ENCODE results near the gene BRD7.

DNA sequence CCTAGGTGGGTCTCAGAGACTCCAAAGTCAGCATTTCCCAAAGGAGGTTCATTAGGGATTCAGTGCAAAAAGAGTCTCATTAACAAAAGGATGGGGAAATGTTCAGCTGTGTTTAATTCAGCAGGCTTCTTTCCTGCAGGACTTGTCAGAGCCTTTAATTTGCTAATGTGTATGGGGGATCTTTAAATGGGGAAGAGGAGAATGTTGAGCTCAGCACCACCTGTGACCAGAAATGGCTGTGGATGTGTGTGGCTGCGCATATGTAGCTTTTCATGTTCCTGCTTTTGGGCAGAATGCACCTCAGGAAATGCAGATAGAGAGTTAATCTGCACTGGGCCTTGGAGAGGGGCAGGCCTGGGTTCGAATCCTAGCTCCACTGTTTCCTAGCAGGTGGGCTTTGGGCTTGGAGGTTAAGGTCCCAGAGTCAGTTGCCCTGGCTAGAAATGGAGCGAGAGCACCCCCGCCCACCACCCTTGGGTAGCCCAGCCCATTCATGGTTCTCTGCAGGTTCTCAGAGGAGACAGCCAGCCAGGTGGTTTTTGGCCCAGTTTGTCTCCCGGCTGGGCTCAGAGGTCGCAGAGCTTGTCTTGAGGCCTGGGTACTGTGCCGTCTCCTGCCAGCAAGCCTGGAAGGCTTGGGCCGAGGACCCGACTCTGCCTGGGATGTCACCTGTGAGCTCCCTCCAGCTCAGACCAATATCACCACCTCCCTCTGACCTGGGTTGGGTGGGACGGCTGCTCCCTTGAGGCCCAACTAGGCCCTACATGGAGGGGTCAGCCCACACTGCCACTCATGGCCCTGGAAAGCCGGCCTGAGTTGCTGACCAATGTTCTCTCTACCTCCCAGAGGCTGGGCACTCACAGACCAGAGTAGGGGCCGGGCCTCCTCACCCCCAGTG is 93.1 kb downstream of the BRD7 start:
- TF ChIP-seq, protein P1, sequence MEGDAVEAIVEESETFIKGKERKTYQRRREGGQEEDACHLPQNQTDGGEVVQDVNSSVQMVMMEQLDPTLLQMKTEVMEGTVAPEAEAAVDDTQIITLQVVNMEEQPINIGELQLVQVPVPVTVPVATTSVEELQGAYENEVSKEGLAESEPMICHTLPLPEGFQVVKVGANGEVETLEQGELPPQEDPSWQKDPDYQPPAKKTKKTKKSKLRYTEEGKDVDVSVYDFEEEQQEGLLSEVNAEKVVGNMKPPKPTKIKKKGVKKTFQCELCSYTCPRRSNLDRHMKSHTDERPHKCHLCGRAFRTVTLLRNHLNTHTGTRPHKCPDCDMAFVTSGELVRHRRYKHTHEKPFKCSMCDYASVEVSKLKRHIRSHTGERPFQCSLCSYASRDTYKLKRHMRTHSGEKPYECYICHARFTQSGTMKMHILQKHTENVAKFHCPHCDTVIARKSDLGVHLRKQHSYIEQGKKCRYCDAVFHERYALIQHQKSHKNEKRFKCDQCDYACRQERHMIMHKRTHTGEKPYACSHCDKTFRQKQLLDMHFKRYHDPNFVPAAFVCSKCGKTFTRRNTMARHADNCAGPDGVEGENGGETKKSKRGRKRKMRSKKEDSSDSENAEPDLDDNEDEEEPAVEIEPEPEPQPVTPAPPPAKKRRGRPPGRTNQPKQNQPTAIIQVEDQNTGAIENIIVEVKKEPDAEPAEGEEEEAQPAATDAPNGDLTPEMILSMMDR (IDR thresholded peaks at IDR 0.05; ENCODE audit: low read length): no peak
- no peak for TF ChIP-seq EZH2 (optimal IDR thresholded peaks at IDR 0.05; ENCODE audit: low read depth, low read length)
- TF ChIP-seq EZH2phosphoT487 (IDR thresholded peaks at IDR 0.05; ENCODE audit: low read length): no peak

Measured in MM.1S (cell line).